ENCODE results near the gene ADAM22. TPM values are rescaled to one million over a fixed set of nuclear protein-coding genes. Genes with fewer than 3 reads are reported as not detected.

ADAM22 gene
- total RNA-seq, 1 experiment from 2014 or later, result 7.1 TPM

DNA sequence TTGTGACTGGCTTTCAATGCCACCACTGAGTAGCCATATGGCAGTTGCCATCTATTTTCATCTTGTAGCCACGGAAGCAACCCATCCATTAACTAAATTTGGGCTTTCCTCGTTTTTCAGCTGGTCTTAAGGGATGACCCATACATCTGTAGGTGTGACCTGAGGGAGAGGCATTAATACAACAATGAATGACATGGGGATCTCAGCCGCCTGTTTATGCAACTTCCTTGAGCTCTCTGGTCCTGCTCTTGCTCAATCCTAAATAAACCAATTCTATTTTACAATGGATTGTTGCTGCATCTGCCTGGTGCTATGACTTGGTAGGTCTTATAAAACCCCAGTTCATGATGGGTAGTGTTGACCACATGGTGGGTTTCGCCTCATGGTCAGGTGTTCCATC, 21.9 kb upstream of the ADAM22 start:
- H3K27me3 ChIP-seq (replicated peaks; ENCODE audit: insufficient read depth, low read depth, low read length, poor library complexity), result no peaks in the 10 kb centered on the region
- CTCF ChIA-PET, result no interaction called here
- no peak for DNase-seq (ENCODE audit: low spot score)
- H3K4me3 ChIP-seq (ENCODE audit: low read depth, low read length, poor library complexity, severe bottlenecking), result no peak overlapping the region
- H3K4me1 ChIP-seq (ENCODE audit: insufficient read depth, low read length, poor library complexity, severe bottlenecking), result no peaks in the 10 kb centered on the region
- H3K36me3 ChIP-seq (ENCODE audit: insufficient read depth, low read length, poor library complexity, severe bottlenecking), result peaks cover 10% of the 10 kb centered on the region
- POLR2A ChIA-PET (ENCODE audit: low non-redundant PET), result no interaction called here
- no peak overlapping the region for H3K27ac ChIP-seq (ENCODE audit: low read depth, low read length, poor library complexity, severe bottlenecking)
- H3K9me3 ChIP-seq (ENCODE audit: low read depth, low read length, poor library complexity, severe bottlenecking), result no peaks in the 10 kb centered on the region
- intact Hi-C loops (cut with micrococcal nuclease; ENCODE audit: unreplicated experiment), result no loop called here
- no TSS peak for BruUV-seq (replicated peaks)
- TF ChIP-seq, protein P1, sequence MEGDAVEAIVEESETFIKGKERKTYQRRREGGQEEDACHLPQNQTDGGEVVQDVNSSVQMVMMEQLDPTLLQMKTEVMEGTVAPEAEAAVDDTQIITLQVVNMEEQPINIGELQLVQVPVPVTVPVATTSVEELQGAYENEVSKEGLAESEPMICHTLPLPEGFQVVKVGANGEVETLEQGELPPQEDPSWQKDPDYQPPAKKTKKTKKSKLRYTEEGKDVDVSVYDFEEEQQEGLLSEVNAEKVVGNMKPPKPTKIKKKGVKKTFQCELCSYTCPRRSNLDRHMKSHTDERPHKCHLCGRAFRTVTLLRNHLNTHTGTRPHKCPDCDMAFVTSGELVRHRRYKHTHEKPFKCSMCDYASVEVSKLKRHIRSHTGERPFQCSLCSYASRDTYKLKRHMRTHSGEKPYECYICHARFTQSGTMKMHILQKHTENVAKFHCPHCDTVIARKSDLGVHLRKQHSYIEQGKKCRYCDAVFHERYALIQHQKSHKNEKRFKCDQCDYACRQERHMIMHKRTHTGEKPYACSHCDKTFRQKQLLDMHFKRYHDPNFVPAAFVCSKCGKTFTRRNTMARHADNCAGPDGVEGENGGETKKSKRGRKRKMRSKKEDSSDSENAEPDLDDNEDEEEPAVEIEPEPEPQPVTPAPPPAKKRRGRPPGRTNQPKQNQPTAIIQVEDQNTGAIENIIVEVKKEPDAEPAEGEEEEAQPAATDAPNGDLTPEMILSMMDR (conservative IDR thresholded peaks at IDR 0.05; ENCODE audit: low read depth, low read length), result no peak
- no peak for TF ChIP-seq EZH2 (IDR thresholded peaks at IDR 0.05; ENCODE audit: borderline replicate concordance, low read depth, low read length, poor library complexity, severe bottlenecking)

DNA sequence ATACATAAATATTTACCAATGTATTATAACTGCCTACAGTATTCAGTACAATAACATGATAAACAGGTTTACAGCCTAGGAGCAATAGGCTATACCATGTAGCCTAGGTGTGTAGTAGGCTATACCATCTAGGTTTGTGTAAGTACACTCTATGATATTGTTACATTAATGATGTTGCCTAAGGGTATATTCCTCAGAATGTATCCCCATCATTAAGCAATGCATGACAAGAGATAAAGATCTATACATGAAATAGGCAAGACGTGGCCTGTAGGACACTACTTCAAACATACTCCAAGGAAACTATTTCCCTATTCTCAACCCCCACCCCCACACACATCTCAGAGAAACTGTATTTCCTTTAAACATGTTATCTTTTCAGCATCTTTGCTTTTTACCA, 15.3 kb upstream of the ADAM22 start:
- no peak for DNase-seq (ENCODE audit: low spot score)
- no TSS peak for BruUV-seq (replicated peaks)
- H3K27ac ChIP-seq (ENCODE audit: low read depth, low read length, poor library complexity, severe bottlenecking), result no peak overlapping the region
- intact Hi-C loops (cut with micrococcal nuclease; ENCODE audit: unreplicated experiment), result no loop called here
- CTCF ChIA-PET, result no interaction called here
- H3K4me3 ChIP-seq (ENCODE audit: low read depth, low read length, poor library complexity, severe bottlenecking), result no peak overlapping the region
- no peaks in the 10 kb centered on the region for H3K9me3 ChIP-seq (ENCODE audit: low read depth, low read length, poor library complexity, severe bottlenecking)
- H3K27me3 ChIP-seq (replicated peaks; ENCODE audit: insufficient read depth, low read depth, low read length, poor library complexity), result no peaks in the 10 kb centered on the region
- POLR2A ChIA-PET (ENCODE audit: low non-redundant PET), result no interaction called here
- no peaks in the 10 kb centered on the region for H3K4me1 ChIP-seq (ENCODE audit: insufficient read depth, low read length, poor library complexity, severe bottlenecking)
- H3K36me3 ChIP-seq (ENCODE audit: insufficient read depth, low read length, poor library complexity, severe bottlenecking), result no peaks in the 10 kb centered on the region
- TF ChIP-seq EZH2 (IDR thresholded peaks at IDR 0.05; ENCODE audit: borderline replicate concordance, low read depth, low read length, poor library complexity, severe bottlenecking), result no peak
- TF ChIP-seq, protein P1 (conservative IDR thresholded peaks at IDR 0.05; ENCODE audit: low read depth, low read length), result no peak

DNA sequence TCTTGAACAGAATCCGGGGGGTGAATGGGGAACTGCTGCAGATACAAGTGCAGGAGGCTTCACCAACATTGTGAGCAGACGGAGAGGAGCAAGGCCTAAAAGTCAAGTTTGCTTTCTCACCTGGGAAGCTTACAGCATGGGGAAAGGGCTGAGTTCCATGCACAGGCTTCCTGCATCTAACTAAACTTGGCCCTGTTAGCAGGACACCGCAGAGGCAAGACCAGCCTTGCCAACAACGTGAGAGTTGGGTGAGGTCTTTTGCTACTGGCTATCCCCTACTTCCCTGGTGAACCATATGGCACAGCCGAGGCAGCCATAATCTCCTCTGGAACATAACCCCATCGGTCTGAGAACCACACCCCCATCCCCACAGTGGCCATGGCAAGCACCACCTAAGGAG, 14.2 kb upstream of the ADAM22 start:
- TF ChIP-seq, protein P1 (conservative IDR thresholded peaks at IDR 0.05; ENCODE audit: low read depth, low read length), result no peak
- TF ChIP-seq EZH2 (IDR thresholded peaks at IDR 0.05; ENCODE audit: borderline replicate concordance, low read depth, low read length, poor library complexity, severe bottlenecking), result no peak
- H3K27ac ChIP-seq (ENCODE audit: low read depth, low read length, poor library complexity, severe bottlenecking), result no peak overlapping the region
- H3K4me1 ChIP-seq (ENCODE audit: insufficient read depth, low read length, poor library complexity, severe bottlenecking), result no peaks in the 10 kb centered on the region
- no peak for DNase-seq (ENCODE audit: low spot score)
- no peaks in the 10 kb centered on the region for H3K36me3 ChIP-seq (ENCODE audit: insufficient read depth, low read length, poor library complexity, severe bottlenecking)
- intact Hi-C loops (cut with micrococcal nuclease; ENCODE audit: unreplicated experiment), result no loop called here
- H3K9me3 ChIP-seq (ENCODE audit: low read depth, low read length, poor library complexity, severe bottlenecking), result no peaks in the 10 kb centered on the region
- H3K4me3 ChIP-seq (ENCODE audit: low read depth, low read length, poor library complexity, severe bottlenecking), result no peak overlapping the region
- no peaks in the 10 kb centered on the region for H3K27me3 ChIP-seq (replicated peaks; ENCODE audit: insufficient read depth, low read depth, low read length, poor library complexity)
- no TSS peak for BruUV-seq (replicated peaks)
- ChIA-PET CTCF (no interaction called here), POLR2A (ENCODE audit: low non-redundant PET) (no interaction called here)

All from A673 (cell line).